ENCODE results near the gene SNTB2. TPM values are rescaled to one million over a fixed set of nuclear protein-coding genes. Genes with fewer than 3 reads are reported as not detected.

The SNTB2 gene
- total and polyA plus RNA-seq, 9 of the 15 experiments (the other 6 are each of a cell fraction or from before 2014, with no cell fraction given): 1.2 to 13.7 (median 5.7) TPM

GRCh38 chr16:69186642-69187445, at the start of gene SNTB2 (continued):
- TF ChIP-seq ZNF444 (CRISPR knock-in tag; IDR thresholded peaks at IDR 0.05): no peak
- peak; percentile 88 for TF ChIP-seq HMGN3 (IDR thresholded peaks at IDR 0.05; ENCODE audit: borderline replicate concordance, extremely low read depth, insufficient read length, low read depth, low read length)
- no peak for TF ChIP-seq ZNF124 (CRISPR knock-in tag; IDR thresholded peaks at IDR 0.05)
- TF ChIP-seq ZSCAN32 (CRISPR knock-in tag; IDR thresholded peaks at IDR 0.05): no peak
- no peak for TF ChIP-seq ZNF318 (IDR thresholded peaks at IDR 0.05; ENCODE audit: borderline replicate concordance in 1 of 2, low read depth in 1 of 2)
- peak; percentile 73 for TF ChIP-seq CCNT2 (IDR thresholded peaks at IDR 0.05; ENCODE audit: borderline replicate concordance, extremely low read depth, insufficient read length, low read depth, low read length)
- TF ChIP-seq, protein P1, sequence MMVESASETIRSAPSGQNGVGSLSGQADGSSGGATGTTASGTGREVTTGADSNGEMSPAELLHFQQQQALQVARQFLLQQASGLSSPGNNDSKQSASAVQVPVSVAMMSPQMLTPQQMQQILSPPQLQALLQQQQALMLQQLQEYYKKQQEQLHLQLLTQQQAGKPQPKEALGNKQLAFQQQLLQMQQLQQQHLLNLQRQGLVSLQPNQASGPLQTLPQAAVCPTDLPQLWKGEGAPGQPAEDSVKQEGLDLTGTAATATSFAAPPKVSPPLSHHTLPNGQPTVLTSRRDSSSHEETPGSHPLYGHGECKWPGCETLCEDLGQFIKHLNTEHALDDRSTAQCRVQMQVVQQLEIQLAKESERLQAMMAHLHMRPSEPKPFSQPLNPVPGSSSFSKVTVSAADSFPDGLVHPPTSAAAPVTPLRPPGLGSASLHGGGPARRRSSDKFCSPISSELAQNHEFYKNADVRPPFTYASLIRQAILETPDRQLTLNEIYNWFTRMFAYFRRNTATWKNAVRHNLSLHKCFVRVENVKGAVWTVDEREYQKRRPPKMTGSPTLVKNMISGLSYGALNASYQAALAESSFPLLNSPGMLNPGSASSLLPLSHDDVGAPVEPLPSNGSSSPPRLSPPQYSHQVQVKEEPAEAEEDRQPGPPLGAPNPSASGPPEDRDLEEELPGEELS (CRISPR knock-in tag; IDR thresholded peaks at IDR 0.05; ENCODE audit: borderline replicate concordance): no peak
- peak; percentile 71 for TF ChIP-seq HNRNPLL (IDR thresholded peaks at IDR 0.05; ENCODE audit: low read depth, low read length, poor library complexity, severe bottlenecking)

Data from K562 (cell line).